Measurements from ENCODE around the gene RELL1.

Gene RELL1

GRCh38 chr4:37584493-37585060 lies 101.6 kb downstream of the RELL1 start:
- no peak overlapping the region for H3K4me3 ChIP-seq (ENCODE audit: low read depth, low read length)
- DNase-seq (ENCODE audit: low read depth) = no peak
- in situ Hi-C loops (cut with HindIII; ENCODE audit: low sequenced_read_pairs) = no loop called here
- TF ChIP-seq CTCF (IDR thresholded peaks at IDR 0.05; ENCODE audit: low read depth, low read length, missing control alignments) = no peak

- DNase-seq (ENCODE audit: low read depth) = no peak
- in situ Hi-C loops (cut with HindIII; ENCODE audit: low sequenced_read_pairs) = no loop called here
- no peak for TF ChIP-seq CTCF (IDR thresholded peaks at IDR 0.05; ENCODE audit: low read depth, low read length, missing control alignments)
- no peak overlapping the region for H3K4me3 ChIP-seq (ENCODE audit: low read depth, low read length)
These were observed 102.1 kb downstream of the RELL1 start for GRCh38 chr4:37584071-37584470.

GRCh38 chr4:37573566-37573965 lies 112.6 kb downstream of the RELL1 start:
- no peak overlapping the region for H3K4me3 ChIP-seq (ENCODE audit: low read depth, low read length)
- no peak for TF ChIP-seq CTCF (IDR thresholded peaks at IDR 0.05; ENCODE audit: low read depth, low read length, missing control alignments)
- in situ Hi-C loops (cut with HindIII; ENCODE audit: low sequenced_read_pairs) = no loop called here
- no peak for DNase-seq (ENCODE audit: low read depth)

GRCh38 chr4:37568489-37568888 lies 117.7 kb downstream of the RELL1 start:
- no peak for TF ChIP-seq CTCF (IDR thresholded peaks at IDR 0.05; ENCODE audit: low read depth, low read length, missing control alignments)
- in situ Hi-C loops (cut with HindIII; ENCODE audit: low sequenced_read_pairs) = no loop called here
- DNase-seq (ENCODE audit: low read depth) = no peak

GRCh38 chr4:37567836-37568235 lies 118.3 kb downstream of the RELL1 start:
- in situ Hi-C loops (cut with HindIII; ENCODE audit: low sequenced_read_pairs) = no loop called here
- no peak for TF ChIP-seq CTCF (IDR thresholded peaks at IDR 0.05; ENCODE audit: low read depth, low read length, missing control alignments)
- no peak for DNase-seq (ENCODE audit: low read depth)
- no peak overlapping the region for H3K4me3 ChIP-seq (ENCODE audit: low read depth, low read length)

More at GRCh38 chr4:37568489-37568888, 117.7 kb downstream of the RELL1 start:
- H3K4me3 ChIP-seq (ENCODE audit: low read depth, low read length) = no peak overlapping the region

GRCh38 chr4:37562592-37562991 lies 123.6 kb downstream of the RELL1 start:
- in situ Hi-C loops (cut with HindIII; ENCODE audit: low sequenced_read_pairs) = no loop called here
- no peak for DNase-seq (ENCODE audit: low read depth)
- H3K4me3 ChIP-seq (ENCODE audit: low read depth, low read length) = no peak overlapping the region
- no peak for TF ChIP-seq CTCF (IDR thresholded peaks at IDR 0.05; ENCODE audit: low read depth, low read length, missing control alignments)
